Stimulated activated CD8-positive, alpha-beta memory T cell treated with anti-CD3 and anti-CD28 coated beads, Interleukin-7, amount 100 ng/mL, for 24 hours (primary cell): Measurements from ENCODE around the gene KMT2C.
"Not testable (repeated sequence)": the region's sequence is repeated elsewhere in the genome, so short reads cannot be mapped to it uniquely, and the experiment has no call there.

Experiments used
- DNase-seq: peaks from one replicate; pipeline ENCODE4 v3.0.0-alpha.2; 2020; ENCODE audit warnings: low read depth

The KMT2C gene

DNA sequence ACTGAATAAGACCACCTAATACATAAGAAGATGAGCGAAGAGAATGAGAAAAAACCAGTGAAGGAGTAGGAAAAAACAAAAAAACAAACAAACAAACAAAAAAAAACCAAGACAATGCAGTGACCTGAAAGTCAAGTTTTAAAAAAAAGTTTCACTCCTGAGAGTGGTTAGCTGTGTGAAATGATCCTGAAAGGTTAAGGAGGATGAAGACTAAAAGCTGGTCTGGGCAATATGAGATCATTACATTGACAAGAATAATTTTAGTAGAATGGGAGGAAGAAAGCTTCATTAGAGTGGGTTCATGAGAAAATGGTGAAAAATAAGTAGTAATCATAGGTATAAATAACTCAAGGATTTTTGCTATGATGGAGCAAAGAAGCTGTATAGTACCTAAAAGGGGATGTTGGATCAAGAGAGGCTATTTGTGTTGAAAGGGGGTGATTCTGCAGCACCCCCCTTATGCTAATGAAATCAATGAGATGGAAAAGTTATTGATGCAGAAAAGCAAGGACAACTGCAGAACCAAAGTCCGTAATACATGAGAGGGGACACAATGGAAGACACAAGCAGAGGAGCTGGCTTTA, 80.2 kb downstream of the KMT2C start:
- no peak for DNase-seq

DNA sequence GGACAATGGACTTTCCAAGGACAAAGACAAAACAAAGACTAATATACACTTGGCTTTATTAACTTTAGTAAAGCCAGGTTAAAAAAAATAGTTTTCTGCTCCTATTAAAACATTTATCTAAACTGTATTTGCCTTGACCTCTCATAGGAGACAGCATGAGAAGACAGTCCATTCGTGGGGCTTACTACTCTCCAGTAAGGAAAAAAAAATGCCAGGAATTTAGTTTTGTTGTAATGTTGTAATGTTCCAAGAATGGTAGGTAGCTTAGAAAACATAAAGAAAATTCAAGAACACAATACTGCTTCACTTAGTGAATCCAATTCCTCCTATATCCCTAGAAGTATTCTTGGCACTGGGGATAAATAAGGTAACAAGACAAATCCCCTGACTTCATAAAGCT, 81.7 kb downstream of the KMT2C start:
- no peak for DNase-seq

DNA sequence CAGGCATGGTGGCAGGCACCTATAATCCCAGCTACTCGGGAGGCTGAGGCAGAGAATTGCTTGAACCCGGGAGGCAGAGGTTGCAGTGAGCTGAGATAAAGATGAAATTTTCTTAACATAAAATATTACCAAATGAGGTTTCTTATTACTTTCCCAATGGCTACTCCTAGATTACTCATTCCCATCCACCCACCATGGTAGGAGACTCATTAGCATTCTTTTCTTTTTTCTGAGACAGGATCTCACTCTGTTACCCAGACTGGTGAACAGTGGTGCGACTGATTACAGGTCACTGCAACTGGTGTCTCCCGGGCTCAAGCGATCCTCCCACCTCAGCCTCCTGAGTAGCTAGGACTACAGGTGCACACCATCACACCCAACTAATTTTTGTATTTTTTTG, 82.5 kb downstream of the KMT2C start:
- not testable (repeated sequence) for DNase-seq

DNA sequence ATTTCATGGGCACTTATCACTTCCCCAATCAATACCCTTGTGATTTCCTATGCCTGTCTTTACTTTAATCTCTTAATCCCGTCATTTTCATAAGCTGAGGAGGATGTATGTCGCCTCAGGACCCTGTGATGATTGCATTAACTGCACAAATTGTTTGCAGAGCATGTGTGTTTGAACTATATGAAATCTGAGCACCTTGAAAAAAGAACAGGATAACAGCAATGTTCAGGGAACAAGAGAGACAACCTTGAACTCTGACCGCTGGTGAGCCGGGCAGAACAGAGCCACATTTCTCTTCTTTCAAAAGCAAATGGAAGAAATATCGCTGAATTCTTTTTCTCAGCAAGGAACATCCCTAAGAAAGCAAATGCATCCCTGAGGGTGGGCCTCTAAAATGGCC, 84.1 kb downstream of the KMT2C start:
- DNase-seq: not testable (repeated sequence)

DNA sequence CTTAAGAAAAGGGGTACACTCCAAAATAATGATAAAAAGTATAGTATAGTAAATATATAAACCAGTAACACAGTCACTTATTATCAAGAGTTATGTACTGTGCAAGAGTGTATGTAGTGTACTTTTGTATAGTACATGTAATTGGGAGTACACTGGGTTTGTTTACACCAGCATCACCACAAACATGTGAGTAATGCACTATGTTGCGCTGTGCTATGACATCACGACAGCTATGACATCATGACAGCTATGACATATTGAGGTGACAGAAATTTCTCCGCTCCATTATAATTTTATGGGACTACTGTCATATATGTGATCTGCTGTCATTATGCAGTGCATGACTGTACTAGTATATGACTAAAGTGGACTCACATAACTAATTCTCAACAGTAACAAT, 84.6 kb downstream of the KMT2C start:
- no peak for DNase-seq

DNA sequence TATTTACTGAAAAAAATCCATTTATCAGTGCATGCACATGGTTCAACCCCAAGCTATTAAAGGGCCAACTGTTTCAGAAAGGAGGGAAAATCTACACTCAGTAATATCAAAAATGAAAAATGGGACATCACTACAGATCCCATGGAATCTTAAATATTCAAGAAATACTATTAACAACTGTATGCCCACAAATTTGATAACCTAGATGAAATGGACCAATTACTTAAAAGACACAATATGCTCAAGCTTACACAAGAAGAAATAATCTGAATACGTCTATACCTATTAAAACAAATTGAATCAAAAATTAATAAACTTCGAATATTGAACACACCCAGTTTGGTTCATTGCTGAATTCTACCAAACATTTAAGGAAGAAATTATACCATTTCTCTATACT, 87.9 kb downstream of the KMT2C start:
- no peak for DNase-seq

DNA sequence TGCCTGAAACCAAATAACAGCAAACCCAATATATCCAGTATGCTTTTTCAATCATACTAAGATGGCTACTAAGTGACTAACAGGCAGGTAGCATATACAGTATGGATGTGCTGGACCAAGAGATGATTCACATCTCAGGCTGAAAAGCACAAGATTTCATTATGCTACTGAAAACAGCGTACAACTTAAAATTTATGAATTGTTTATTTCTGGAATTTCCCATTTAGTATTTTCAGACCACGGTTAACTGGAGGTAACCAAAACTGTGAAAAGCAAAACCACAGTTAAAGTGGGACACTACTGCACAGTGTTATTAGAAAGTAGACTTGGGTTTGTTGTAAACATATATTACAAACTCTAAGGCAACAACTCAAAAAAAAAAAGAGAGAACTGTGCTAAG, 91.5 kb downstream of the KMT2C start:
- no peak for DNase-seq

DNA sequence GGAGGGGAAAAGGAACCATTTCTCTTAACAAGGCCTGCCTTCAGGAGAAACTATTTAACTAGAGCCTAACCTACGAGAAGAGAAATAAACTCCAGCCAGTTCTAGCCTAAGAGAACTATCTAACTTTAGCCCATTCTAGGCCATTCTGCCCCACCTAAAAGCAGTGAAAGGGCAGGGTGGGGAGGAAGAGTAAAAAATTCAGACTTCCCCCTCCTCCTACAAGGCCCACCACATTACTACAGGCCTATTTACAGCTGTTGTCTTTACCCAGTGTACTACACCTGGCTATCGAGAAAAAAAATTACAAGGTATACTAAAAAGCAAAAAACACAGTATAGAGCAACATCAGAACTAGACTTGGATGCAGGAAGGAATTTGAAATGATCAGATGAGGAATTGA, 93.0 kb downstream of the KMT2C start:
- DNase-seq: no peak

DNA sequence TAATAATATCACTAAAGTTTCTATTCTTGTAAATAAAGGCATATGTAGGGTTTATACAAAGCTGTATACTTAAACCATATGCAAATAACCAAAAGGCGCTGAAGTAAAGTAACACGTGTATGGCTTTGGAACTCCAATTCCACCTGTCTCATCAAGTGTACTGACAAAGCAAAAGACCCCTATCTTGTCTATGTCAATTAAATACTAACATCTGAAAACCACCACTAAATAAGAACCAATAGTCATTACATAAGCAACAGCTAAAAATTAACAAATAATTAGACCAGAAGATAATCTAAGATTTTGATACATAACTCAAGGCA, 93.9 kb downstream of the KMT2C start:
- DNase-seq: no peak

DNA sequence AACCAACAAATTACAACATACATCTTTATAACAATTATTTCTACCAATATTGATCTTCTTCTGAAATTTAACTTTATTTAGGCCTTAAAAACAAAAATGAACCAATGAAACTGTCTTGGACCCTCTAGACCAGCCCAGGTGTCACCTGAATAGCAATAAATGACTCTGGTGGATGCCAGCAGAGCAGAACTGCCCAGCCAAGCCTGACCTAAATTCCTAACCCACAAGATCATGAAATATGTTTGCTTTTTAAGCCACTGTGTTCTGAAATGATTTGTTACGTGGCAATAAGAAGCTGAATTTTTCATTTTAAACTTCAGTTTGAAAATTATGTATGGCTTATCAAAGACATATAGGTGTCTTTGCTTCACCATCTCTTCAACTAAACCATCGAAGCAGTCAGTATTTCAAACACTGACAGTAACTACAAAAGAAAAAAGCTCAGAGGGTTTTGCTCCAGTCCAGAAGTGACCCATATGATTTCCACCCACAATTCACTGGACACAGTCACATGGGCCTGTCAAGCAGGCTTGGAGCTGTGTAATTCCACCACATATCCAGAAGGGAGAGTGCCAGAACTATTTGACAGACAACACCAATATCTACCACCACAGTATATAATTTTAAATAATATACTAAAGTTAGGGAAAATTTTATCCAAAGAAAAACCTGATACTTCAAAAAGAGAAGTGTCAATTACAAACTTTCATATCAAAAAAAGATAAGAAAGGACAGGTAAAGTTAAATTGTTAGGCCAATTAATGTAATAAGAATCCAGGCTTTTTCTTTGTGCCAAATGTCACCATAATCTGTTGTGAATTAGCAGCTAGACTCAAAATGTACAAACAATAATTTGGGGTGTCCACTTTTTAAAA, 94.5 kb downstream of the KMT2C start:
- DNase-seq: no peak

DNA sequence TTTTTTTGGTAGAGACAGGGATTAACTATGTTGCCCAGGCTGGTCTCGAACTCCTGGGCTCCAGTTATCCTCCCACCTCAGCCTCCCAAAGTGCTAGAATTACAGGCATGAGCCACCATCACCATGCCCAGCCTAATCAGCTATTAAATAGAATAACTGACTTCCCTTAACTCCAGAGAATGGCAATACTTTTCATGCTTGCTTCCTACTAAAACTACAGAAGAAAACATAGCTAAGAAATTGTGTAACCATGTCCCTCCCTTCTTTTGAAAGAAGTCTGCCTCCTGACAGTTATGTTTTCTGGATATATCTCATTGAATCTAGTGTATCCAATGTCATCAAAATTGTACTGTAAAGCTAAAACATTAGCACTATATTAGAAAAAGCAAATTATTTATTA, 95.6 kb downstream of the KMT2C start:
- DNase-seq: no peak

DNA sequence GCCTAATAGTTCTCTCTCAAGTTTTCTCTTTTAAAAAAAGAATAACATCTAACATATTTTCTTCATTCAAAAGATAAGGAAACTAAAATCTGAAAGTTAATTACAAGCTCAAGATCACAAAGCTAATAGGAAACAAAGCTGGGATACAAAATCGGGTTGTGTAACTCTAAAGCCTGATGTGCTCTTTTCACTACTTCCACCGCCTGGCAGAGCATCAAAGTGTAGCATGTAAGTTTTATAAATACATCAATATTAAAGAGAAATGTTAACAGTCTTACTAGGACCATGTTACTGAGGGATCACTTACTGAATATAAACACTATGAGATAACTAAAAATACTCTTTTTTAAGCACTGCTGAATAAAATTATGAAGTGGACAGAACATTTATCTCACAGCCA, 97.2 kb downstream of the KMT2C start:
- no peak for DNase-seq

DNA sequence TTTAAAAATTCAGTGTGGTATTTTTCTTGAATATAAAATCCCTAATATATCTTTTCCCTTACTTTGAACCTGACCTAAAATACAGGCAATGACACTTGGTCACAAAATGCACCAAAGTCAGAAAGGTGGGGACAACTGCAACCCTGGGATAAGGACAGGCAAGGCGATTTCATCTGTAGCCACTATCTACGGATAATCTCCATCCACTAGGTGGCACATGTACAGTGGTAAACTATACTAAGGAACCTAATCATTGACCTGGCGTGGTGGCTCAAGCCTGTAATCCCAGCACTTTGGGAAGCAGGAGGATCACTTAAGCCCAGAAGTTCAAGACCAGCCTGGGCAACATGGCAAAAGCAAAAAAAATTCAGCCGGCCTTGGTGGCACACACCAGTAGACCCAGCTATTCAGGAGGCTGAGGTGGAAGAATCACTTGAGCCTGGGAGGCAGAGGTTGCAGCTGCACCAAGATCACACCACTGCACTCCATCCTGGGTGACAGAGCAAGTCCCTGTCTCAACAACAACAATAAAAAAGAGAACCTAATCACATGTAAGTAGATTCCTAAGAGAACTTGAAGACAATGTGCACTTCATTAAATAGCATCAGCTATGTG, 98.9 kb downstream of the KMT2C start:
- DNase-seq: no peak

DNA sequence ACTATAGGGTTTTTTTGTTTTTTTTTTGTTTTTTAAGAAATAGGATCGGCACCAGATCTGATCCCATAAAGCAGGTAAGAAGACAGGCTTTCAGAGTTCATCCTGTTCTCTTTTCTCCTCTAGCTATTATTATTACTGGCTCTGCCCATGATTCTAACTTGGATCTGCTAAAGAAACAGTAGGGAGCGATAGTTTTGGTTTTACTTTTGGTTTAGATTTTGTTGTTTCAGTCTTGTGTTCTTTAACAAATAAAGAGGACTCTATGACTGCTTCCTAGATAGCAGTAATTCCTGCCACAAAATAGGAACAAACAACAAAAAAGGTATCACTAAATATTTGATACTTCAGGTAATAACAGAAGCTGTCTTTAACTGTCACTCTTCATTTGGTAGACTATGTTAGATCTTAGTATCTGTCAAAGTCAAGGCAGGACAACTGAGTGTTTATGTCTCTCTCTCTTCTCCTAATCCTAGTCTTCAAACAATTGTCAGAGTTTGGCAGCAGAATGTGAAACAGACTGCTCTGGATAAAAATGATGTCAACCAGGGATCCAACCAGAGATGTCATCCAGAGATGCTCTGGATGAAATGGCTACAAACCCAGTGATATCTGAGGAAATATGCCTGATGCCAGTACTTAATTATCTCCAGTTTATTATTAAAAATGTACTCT, 99.8 kb downstream of the KMT2C start:
- no peak for DNase-seq

DNA sequence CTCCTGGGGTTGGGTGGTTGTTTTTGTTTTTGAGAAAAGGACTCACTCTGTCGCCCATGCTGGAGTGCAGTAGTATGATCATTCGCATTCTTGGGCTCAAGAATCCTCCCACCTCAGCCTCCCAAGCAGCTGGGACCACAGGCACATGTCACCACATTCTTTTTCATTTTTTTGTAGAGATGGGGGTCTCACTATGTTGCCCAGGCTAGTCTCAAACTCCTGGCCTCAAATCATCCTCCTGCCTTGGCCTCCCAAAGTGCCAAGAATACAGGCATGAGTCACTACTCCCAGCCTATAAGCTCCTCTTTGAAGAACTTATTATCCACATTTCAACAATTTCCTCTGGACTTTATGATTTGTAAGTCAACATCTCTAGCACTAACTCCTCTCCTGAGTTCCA, 102.7 kb downstream of the KMT2C start:
- no peak for DNase-seq

DNA sequence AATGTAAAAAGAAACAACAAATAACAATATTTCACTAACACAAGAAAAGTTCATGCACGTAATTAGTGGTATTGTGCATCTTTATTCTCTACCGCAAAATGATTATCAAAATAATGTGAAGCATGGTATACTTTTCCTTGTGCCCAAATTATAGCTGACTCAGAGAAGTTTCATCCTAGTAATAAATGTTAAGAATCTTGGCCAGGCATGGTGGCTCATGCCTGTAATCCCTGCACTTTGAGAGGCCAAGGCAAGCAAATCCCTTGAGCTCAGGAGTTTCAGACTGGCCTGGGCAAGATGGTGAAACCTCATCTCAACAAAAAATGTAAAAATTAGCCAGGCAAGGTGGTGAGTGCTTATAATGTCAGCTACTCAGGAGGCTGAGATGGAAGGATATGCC, 105.0 kb downstream of the KMT2C start:
- no peak for DNase-seq

DNA sequence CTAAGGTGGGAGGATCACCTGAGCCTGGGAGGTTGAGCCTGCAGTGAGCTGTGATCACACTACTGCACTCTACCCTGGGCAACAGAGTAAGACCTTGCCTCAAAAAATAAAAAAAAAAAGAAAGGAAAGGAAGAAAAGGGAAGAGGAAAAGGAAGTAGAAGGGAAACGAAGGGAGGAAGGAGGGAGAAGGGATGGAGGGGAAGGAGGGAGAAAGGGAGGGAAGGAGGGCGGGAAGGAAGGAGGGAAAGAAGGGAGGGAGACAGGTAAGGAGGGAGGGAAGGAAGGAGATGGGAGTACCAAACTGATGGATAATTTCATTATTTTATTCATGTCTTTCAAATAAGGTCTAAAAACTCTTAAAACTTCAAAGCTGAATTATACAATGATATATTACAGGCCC, 106.3 kb downstream of the KMT2C start:
- no peak for DNase-seq

DNA sequence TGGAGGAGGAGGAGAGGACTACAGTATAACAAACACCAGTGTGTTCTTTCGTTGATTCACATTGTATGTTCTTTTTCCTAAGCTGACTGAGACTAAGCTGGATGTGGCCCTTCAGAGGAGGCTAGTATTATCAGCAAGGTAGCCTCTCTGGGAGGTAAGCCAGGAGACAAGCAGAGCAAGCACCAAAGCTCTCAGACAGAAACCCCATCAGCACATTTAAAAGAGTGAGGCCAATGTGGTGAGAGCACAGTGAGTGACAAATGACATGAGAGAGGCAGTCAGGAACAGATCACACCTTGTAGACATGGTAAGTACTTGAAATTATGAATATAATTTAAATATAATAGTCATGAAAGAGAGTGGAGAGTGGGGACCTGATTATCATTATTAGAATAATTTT, 107.6 kb downstream of the KMT2C start:
- no peak for DNase-seq

DNA sequence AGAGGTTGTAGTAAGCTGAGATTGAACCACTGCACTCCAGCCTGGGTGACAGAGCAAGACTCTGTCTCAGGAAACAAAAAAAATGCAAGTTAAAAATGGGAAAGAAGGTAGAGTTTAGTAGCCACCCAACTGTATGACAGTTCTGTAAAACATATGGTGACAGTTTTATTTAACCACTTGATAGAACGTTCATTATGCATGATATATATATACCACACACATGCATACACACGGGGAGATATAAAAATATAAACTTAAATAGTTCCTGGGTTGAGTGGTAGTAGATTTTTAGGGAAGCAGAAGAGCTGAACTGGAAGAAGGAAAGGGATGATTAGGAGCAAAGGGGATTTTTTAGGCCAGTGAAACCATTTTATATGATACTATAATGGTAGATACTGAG, 120.0 kb downstream of the KMT2C start:
- DNase-seq: no peak

DNA sequence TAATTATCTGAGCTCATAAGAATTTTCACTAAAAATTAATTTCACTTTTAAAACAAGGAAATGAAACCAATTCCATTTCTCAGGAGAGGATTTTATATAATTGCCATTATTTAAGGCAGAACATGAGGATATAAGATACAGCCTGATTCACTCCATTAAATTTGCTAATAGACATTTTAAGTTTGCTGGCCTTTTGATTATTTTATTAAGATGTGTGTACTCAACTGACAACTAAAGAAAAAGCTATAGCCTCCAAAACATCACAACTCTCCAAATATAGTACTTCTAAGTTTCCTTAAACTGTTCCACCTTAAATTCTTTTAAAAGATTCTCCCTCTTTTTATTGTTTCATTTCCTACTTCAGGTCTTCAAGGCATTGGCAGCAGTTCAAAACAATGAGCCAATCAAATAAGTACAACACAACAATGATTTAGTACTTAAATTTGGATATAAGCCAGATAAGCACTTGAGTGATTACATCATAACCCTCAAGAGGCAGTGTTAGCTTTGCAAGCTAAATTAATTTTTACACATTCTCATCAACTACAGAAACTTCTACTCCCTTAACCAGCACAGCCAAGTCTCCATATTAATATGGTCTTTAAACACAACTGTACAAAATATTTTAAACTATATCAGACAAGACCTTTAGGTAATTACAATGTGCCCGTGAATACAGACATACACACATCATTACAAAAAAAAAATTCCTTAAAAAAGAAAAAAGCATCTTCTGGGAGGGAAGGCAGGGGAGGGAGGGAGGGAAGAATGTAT, 121.8 kb downstream of the KMT2C start:
- no peak for DNase-seq

DNA sequence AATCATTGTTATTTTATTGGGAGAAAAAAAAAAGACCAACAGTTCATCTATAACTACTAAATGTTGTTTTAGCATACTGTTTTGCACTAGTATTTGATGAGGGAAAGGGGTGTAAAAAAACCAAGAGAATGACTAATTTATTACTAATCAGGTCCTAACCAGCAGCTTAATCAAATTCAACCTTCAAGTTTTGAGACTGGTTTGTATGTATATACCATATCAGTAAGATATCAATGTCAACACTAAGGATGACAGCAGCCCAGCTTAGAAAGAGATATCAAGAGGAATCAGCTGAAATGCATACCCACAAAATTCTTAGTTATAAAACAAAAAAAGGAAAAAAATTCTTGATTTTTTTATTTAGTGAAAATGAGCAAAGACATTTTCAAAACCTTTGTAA, 122.6 kb downstream of the KMT2C start:
- DNase-seq: no peak

DNA sequence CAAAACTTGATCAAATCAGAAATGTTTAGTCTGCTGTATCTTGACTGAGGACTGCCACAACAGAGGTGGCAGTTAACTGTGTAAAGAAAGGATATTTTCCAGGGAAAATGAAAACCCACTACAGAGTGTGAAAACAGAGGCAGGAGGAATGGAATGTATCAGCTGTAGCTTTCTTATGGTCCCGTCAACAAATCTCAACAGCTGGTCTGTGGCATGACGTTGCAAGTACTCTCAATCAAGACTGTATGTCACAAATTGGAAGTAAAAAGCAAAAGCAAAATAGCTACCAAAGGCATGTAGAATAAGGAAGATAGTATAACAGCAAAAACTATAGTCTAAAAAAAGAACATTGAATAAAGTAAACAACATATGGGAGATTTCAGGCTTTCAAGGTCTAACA, 123.5 kb downstream of the KMT2C start:
- no peak for DNase-seq
